HepG2 (cell line): ENCODE data around the gene UBR7.

Experiments used
- ARNT ChIP-seq: fragments of 450-650 bp; IDR thresholded peaks from 2 replicates; pipeline ENCODE4 v1.6.1; 2017
- CREB1 ChIP-seq, 2 experiments: fragments of 450-650 bp in 1 of 2; IDR thresholded peaks; 2 replicates each; pipeline ENCODE4 v1.6.1; 2016 to 2017; ENCODE audit warnings: control low read depth in 1 of 2, mild to moderate bottlenecking in 1 of 2, missing compliant biosample characterization in 1 of 2, missing genetic modification characterization in 1 of 2
- CTCF ChIP-seq: sonication (generic); formaldehyde crosslinking; IDR thresholded peaks from 2 replicates; pipeline ENCODE4 v1.5.0; 2020; ENCODE audit warnings: mild to moderate bottlenecking, missing genetic modification reagents, moderate library complexity
- MAFK ChIP-seq, 2 experiments: IDR thresholded peaks in 1 of 2; conservative IDR thresholded peaks in 1 of 2; 2 replicates each; pipeline ENCODE4 v1.6.1; 2011; ENCODE audit warnings: improper control_type of control experiment in 2 of 2, low read length in 2 of 2
- RFXAP ChIP-seq: sonication (generic); formaldehyde crosslinking; IDR thresholded peaks from 2 replicates; pipeline ENCODE4 v1.4.0; 2020; ENCODE audit warnings: missing genetic modification reagents, borderline replicate concordance

GRCh38 chr14:93200553-93200952, 6.5 kb upstream of the UBR7 start:
- TF ChIP-seq CTCF (CRISPR knock-in tag) (no peak), ARNT (no peak), RFXAP (no peak), MAFK (conservative IDR thresholded peaks at IDR 0.05 in 1 of 2, IDR thresholded peaks at IDR 0.05 in 1 of 2; ENCODE audit: low read length in 2 of 2) (no peak), CREB1 (IDR thresholded peaks at IDR 0.05) (no peak), CREB1 (CRISPR knock-in tag; IDR thresholded peaks at IDR 0.05) (no peak)
